Measurements from ENCODE around the gene SCD5.

SCD5 gene

DNA sequence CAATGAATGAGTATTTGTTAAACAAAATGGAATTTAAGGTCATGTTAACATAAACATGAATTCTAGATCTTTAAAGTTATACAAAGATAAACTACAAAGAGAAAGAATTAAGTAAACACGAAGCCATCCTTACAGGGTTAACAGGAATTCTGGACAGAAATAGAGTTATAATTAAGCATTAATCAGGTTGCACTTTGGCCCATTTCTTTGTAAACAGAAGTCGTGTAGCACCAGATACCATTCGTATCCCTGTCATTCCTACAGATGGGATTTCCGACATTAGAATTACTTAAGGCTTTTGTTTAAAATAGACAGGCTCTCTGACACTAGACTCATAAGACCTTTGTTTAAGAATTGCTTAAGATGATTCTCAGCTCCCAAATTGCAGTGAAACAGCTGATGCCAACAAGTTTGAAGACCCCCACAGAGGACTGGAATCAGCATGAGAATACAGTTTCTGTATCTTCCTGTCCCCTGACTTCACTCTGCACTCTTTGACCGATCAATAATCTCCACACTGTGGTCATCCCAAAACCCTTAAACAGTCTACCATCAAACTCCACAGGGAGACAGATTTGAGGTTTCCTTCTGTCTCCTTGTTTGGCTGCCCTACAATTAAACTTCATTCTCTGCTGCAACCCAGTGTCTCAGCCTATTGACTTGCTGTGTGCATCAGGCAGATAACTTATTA, 214.6 kb downstream of the SCD5 start:
- no peak for DNase-seq

DNA sequence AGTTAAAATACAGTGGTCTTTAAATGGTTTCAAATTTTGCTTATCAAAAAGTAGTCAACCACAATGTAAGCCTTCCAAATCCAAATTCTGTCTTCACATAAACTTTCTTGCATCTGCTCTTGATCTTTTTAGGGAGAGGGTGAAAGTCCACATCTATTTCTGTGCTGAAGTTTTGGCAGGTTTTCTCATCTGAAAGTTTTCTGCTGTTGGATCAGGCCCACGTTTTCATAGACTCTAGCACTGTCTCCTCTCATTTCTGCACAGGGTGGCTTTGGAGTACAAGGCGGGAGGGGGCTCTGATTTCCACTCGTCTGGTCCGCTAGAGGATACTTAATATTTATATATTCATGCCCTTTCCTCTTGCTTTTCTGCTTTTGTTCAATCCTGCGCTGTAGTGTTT, 218.7 kb downstream of the SCD5 start:
- DNase-seq = no peak
